Lung (tissue), 12 donors: ENCODE results near the gene PRR5L. TPM values are rescaled to one million over a fixed set of nuclear protein-coding genes. Genes with fewer than 3 reads are reported as not detected.

Experiments
- ATAC-seq: fragments of 200-7000 bp; cut with Tn5 transposase; one replicate; pipeline ENCODE4 v1.9.1; 2020; ENCODE audit warnings: moderate number of reproducible peaks; ENCODE audit not compliant: insufficient read depth, low FRiP score
- DNase-seq, 3 donors: peaks; one replicate each; pipeline ENCODE4 v3.0.0-alpha.2; 2013 to 2017
- H3K27ac ChIP-seq, 2 donors: one replicate each; pipeline ENCODE4 v1.5.1; 2013; ENCODE audit warnings: mild to moderate bottlenecking in 2 of 2, moderate library complexity in 2 of 2, control low read depth in 1 of 2, inconsistent platforms in 1 of 2, low read depth in 1 of 2, low read length in 1 of 2
- H3K27me3 ChIP-seq, 3 donors: one replicate each; pipeline ENCODE4 v1.5.1; 2013; ENCODE audit warnings: low read length in 2 of 3; ENCODE audit not compliant: control insufficient read depth in 3 of 3, insufficient read depth in 3 of 3
- H3K36me3 ChIP-seq, 4 donors: one replicate each; pipeline ENCODE4 v1.5.1; 2013; ENCODE audit warnings: low read length in 4 of 4, mild to moderate bottlenecking in 1 of 4, moderate library complexity in 1 of 4; ENCODE audit not compliant: control insufficient read depth in 4 of 4, insufficient read depth in 4 of 4
- H3K4me1 ChIP-seq, 5 donors: one replicate each; pipeline ENCODE4 v1.5.1; 2013; ENCODE audit warnings: low read length in 5 of 5, mild to moderate bottlenecking in 2 of 5, moderate library complexity in 1 of 5; ENCODE audit not compliant: control insufficient read depth in 5 of 5, insufficient read depth in 5 of 5
- H3K4me3 ChIP-seq: one replicate; pipeline ENCODE4 v1.5.1; 2013; ENCODE audit warnings: mild to moderate bottlenecking, control low read depth, moderate library complexity
- H3K9ac ChIP-seq, 2 donors: one replicate each; pipeline ENCODE4 v1.5.1; 2013; ENCODE audit warnings: low read length in 2 of 2, control low read depth in 1 of 2; ENCODE audit not compliant: insufficient read depth in 1 of 2
- H3K9me3 ChIP-seq, 4 donors: one replicate each; pipeline ENCODE4 v1.5.1; 2013; ENCODE audit warnings: low read length in 3 of 4, mild to moderate bottlenecking in 1 of 4, moderate library complexity in 1 of 4; ENCODE audit not compliant: control insufficient read depth in 4 of 4, insufficient read depth in 3 of 4
- CTCF ChIP-seq: IDR thresholded peaks from 2 replicates; pipeline ENCODE4 v1.5.1; 2012; ENCODE audit warnings: mild to moderate bottlenecking; ENCODE audit errors: control extremely low read depth, extremely low read depth
- WGBS, 2 donors: extraction: QIAGEN DNeasy Blood & Tissue Kit; methylation state at CpG; one replicate each; pipeline ENCODE4 v1.1.7; 2013; 5-methylcytosine and 5-hydroxymethylcytosine counted together
- polyA plus RNA-seq, 2 donors: library from polyadenylated mRNA; stranded (reverse); fragments of 200-250 nt; gene quantifications; one replicate each; pipeline ENCODE4 v1.2.1, GENCODE V29; 2013
- total RNA-seq, 2 donors: library from RNA; depleted of rRNA in 1 of 2; stranded (reverse); fragments of >200 nt in 1 of 2; gene quantifications; one replicate each; pipeline ENCODE4 v1.2.1, GENCODE V29; 2014 to 2021
- donor health status: control.
- donor health status: control.
- donor health status: Bipolar disorder and iron deficiency.
- donor health status: healthy.
- donor health status: DM: yes; HTN: yes; CAD: no.

PRR5L gene
- total and polyA plus RNA-seq, 4 donors, result 6.3 to 27.5 (median 9.0) TPM

DNA sequence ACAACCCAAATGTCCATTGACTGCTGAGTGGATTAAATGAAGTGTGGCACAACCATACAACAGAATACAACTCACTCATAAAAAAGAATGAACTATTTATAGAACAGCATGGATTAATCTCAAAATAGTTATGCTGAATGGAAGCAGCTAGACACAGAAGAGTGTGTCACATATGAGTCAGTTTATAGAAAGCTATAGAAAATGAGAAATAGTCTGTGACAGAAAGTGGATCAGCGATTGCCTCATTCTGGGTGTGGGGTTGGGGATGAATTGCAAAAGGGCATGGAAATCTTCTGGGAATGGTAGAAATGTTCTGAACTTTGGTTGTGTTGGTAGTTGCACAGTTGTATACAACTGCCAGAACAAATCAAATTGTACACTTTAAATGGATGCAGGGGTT lies 37.4 kb downstream of the PRR5L start:
- Histone ChIP-seq H3K4me3 (no peak overlapping the region), H3K9me3 (no peaks in the 10 kb centered on the region), H3K36me3 (no peaks in the 10 kb centered on the region), H3K9ac (no peak overlapping the region), H3K27ac (no peak overlapping the region), H3K4me1 (no peaks in the 10 kb centered on the region), H3K27me3 (no peaks in the 10 kb centered on the region)
- ATAC-seq (no peak), DNase-seq (no peak)
- no peak for TF ChIP-seq CTCF
- 89 to 97% methylated on average over 1 of the region's 1 CpG for WGBS, 2 donors

GRCh38 chr11:36333897-36334296 lies 37.8 kb downstream of the PRR5L start:
- no peaks in the 10 kb centered on the region for H3K4me1 ChIP-seq
- ATAC-seq, result no peak
- no peak overlapping the region for H3K9ac ChIP-seq
- WGBS, 2 donors, result 65 to 83% methylated on average over 2 of the region's 2 CpGs
- H3K27ac ChIP-seq, result no peak overlapping the region
- H3K36me3 ChIP-seq, result no peaks in the 10 kb centered on the region
- TF ChIP-seq CTCF, result no peak
- DNase-seq, result no peak
- H3K9me3 ChIP-seq, result no peaks in the 10 kb centered on the region
- H3K27me3 ChIP-seq, result no peaks in the 10 kb centered on the region
- H3K4me3 ChIP-seq, result no peak overlapping the region

- Histone ChIP-seq H3K27me3 (no peaks in the 10 kb centered on the region), H3K36me3 (no peaks in the 10 kb centered on the region), H3K9ac (no peak overlapping the region), H3K9me3 (peaks cover 0 to under 1% (median 0%) of the 10 kb centered on the region in 4 donors), H3K27ac (no peak overlapping the region), H3K4me1 (no peaks in the 10 kb centered on the region), H3K4me3 (no peak overlapping the region)
- 89 to 91% methylated on average over 2 of the region's 2 CpGs for WGBS, 2 donors
- ATAC-seq (no peak), DNase-seq (no peak)
- no peak for TF ChIP-seq CTCF
Observed at GRCh38 chr11:36339888-36340287, 43.8 kb downstream of the PRR5L start.

GRCh38 chr11:36340897-36341296 lies 44.8 kb downstream of the PRR5L start:
- H3K9ac ChIP-seq, result no peak overlapping the region
- peaks cover 0 to 3% (median 0%) of the 10 kb centered on the region in 4 donors for H3K9me3 ChIP-seq
- no peak for TF ChIP-seq CTCF
- H3K36me3 ChIP-seq, result no peaks in the 10 kb centered on the region
- no peaks in the 10 kb centered on the region for H3K4me1 ChIP-seq
- no peak overlapping the region for H3K27ac ChIP-seq
- no peak for DNase-seq
- ATAC-seq, result no peak
- no peak overlapping the region for H3K4me3 ChIP-seq
- no peaks in the 10 kb centered on the region for H3K27me3 ChIP-seq
- WGBS, 2 donors, result 68 to 71% methylated on average over 5 of the region's 5 CpGs
